Stimulated activated CD4-positive, alpha-beta T cell treated with anti-CD3 and anti-CD28 coated beads, Interleukin-1b, Interleukin-23, amount 100 ng/mL, for 4 hours (primary cell): ENCODE measurements around the gene FXYD1.
"Not testable (repeated sequence)": the region's sequence is repeated elsewhere in the genome, so short reads cannot be mapped to it uniquely, and the experiment has no call there.

Source experiments
- DNase-seq, 2 donors: peaks; one replicate each; pipeline ENCODE4 v3.0.0-alpha.2; 2020; ENCODE audit warnings: low read depth in 2 of 2

Gene FXYD1

DNA sequence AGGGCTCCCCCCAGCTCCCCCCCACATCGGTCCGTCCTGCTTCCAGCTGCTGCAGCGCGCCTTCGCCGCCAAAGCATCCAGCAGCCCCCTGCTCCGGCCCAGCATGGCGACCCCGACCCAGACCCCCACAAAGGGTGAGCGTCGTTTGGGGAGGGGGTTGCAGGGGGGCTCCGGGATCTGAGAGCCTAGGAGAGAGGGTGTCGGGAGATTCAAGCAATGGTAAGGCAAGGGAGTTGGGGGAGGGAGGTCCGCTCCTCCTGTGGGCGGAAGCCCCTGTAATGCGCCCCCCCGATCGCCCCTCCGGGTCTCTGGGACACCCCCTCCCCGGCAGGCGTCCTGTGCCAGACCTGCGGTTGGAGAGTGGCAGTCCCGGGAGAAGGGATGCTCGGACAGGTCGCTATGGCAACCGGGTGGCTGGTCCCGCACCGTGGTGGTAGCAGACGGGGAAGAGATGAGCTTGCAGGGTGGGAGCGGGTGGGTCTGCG lies 4.6 kb downstream of the FXYD1 start, which contains the start of gene FXYD7:
TSS of gene FXYD7 (plus strand) at position 25 of the 485 bp plus-strand sequence. CDS start at position 104, 79 bp downstream.
- DNase-seq, result no peak

GRCh38 chr19:35143818-35144217 lies 5.2 kb downstream of the FXYD1 start:
- DNase-seq, result no peak

DNA sequence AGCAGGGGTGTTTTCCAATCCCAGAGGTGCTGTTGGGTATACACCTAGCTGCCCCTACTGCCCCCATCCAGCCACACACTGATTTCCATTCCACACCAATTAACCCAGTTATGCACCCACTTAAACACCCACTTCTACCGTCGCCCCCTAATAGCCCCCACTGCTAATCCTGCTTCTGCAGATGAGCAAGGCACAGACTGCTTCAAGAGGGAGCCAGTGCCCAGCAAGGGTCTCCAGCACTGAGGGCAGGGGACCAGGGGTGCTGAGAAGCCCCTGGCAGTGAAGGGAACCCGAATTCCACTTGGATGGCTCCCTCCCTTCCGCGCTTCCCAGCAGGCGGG lies 5.6 kb downstream of the FXYD1 start:
- no peak for DNase-seq

DNA sequence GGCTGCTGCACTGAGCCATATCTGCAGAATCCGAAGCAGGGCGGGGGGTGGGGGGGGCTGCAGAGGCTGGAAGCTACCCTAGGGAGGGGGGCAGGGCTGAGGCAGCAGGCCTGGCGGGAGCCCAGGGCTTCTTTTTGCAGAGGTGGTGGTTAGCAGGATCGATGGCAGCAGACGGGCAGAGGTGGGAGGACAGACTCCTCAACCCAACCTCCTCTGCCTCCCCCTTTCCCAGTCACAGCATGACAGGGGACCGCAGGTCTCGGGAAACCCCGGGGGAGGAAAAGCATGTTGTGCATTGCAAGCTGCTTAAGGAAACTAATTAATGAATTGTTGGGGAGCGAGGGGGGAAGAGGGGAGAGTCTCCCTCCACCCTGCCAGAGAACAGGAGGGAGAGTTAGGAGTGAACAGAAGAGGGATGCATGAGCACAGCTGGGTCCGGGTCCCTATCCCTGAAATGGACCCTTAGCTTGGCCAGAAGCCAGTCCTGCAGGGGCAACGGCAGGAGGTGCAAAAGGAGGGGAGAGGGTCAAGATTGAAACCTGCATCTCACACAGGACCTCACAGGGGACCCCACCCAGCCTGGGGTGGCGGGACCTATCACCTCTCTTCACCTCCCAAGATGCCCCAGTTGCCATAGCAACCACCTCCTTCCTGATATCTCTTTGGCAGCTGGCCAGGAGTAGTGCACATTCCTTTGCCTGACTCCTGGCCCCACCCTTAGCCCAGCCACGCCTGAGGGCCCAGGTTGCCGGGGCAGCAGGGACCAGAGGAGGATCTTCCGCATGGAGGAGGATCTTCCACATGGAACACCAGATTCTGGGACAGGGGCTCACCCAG lies 6.2 kb downstream of the FXYD1 start:
- no peak for DNase-seq

GRCh38 chr19:35146746-35147459 lies 8.3 kb downstream of the FXYD1 start:
- DNase-seq, result no peak

DNA sequence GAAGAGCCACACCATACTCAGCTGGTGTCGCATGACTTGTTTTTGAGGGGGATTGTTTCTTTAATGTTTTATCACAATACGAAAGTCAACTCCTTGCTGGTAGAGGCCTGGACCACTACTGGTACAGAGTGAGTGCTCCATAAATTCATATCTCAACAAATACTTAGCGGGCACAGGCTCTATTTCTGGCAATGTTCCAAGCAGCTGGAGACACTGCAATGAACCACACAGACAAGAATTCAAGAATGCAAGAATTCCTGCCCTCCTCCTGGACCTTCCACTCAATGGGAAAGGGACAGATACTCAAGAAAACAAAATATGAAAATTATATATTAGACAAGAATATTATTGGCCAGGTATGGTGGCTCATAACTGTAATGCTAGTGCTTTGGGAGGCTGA lies 10.8 kb downstream of the FXYD1 start:
- DNase-seq, result no peak

- DNase-seq, result no peak
These were observed 11.8 kb downstream of the FXYD1 start for GRCh38 chr19:35150445-35150844.

DNA sequence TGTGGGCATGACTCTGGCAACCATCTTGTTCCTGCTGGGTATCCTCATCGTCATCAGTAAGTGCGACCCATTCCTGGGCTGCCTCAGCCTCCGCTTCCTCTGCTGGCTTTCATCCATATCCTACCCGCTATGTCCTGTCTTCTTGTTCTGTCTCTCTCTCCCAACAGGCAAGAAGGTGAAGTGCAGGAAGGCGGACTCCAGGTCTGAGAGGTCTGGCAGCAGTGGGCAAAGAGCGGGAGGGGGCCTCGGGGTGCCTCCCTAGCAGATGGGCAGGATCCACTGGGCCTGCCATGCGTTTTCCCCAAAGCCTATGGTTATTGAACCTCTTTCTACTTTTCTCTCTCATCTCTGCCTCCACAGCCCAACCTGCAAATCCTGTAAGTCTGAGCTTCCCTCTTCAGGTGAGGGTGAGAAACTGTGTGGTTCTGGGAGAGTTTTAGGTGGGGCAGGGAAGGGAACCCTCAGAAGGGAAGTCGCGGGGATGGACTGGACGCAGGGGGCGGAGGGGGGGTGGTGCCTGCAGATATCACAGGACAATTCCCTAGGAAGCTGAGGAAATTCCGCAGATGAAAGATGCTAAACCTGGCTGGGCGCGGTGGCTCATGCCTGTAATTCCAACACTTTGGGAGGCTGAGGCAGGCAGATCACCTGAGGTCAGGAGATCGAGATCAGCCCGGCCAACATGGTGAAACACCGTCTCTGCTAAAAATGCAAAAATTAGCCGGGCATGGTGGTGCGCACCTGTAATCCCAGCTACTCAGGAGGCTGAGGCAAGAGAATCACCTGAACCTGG lies 12.8 kb downstream of the FXYD1 start:
- DNase-seq, result no peak

DNA sequence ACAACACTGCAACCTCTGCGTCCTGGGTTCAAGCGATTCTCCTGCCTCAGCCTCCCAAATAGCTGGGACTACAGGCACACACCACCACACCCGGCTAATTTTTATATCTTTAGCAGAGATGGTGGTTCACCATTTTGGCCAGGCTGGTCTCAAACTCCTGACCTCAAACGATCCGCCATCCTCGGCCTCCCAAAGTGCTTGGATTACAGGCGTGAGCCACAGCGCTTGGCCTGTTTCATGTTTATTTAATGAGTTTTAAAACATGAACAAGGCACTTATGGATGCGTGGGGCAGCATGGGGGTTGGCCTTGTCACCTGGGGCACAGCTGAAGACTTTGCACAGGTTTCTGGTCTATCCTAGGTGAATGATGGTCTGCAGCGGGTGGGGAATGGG lies 14.5 kb downstream of the FXYD1 start:
- not testable (repeated sequence) for DNase-seq

DNA sequence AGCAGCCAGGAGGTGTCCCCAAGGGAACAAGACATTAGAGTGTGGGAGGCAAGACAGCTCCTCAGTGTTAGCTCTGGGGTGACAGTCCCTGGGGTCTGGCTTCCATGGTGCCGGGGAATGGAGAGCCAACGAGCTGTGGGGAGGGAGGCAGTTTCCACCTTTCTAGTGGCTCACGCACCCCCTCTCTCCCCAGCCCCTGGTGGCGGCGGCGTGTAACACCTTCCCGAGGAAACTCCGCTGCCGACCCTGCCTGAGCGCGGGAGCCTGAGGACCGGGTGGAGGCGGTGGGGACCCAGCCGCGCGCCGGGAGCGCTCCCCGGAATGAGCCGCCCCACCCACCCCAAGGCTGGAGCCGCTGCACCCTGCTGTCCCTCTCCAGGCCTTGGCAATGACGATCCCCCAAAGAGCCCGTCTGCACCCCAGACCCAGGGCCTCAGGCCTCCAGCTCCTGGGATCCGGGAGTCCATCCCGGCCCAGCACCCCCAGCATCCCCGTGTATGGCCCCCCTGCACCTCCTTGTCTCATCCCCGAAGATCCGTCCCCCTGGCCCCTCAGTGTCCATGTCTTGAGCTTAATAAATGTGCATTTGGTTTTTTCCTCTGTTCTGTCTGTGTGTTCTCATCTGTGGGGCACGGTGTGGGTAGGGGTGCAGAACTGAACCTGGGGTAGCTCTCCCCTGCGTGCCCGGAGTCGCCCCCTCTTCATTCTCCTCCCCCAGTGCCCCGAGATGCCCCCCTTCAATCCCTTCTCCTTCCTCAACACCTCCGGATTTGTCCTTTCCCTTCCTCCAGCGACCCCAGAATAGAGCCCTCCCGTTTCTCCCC lies 15.3 kb downstream of the FXYD1 start:
- peak; percentile 70 for DNase-seq

GRCh38 chr19:35154525-35155406 lies 16.1 kb downstream of the FXYD1 start, which contains the start of gene FXYD5:
TSS of gene FXYD5 (plus strand) at chr19:35154735. CDS start at chr19:35155551, 816 bp downstream.
- DNase-seq, result peak; percentile 75 to 78

DNA sequence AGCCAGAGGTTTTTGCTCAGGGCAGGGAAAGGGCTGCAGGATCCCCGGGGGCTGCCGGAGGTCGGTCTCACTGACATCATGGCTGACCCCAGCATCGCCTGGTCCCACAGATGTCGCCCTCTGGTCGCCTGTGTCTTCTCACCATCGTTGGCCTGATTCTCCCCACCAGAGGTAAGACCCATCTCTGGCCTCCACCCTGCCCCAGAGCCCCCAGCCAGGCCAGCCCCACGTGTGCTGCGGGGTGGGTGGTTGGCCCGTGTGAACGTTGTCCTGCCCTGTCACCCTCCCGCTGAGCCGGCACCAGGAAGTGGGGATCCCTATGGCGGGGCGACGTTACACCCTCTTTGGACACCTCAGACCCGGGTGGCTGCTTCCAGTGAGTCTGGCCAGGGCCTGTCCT lies 16.8 kb downstream of the FXYD1 start:
- peak in 1 of 2 donors; percentile 30 for DNase-seq

GRCh38 chr19:35155981-35156672 lies 17.5 kb downstream of the FXYD1 start:
- no peak for DNase-seq

DNA sequence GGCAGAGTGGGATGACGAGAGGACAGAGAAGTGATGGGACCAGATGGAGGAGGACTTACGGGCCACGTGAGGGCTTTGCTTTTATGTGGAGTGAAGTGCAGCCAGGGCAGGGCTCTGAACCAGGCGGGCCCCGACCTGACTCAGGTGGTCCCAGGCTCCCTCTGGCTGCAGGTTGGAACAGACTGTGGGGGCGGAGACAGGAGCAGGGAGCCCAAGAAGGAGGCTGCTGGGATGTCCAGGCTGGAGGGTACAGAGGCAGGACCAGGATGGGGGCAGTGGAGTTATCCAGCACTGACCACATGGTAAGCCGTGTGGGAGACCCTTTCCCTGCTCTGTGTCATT lies 18.0 kb downstream of the FXYD1 start:
- no peak for DNase-seq

DNA sequence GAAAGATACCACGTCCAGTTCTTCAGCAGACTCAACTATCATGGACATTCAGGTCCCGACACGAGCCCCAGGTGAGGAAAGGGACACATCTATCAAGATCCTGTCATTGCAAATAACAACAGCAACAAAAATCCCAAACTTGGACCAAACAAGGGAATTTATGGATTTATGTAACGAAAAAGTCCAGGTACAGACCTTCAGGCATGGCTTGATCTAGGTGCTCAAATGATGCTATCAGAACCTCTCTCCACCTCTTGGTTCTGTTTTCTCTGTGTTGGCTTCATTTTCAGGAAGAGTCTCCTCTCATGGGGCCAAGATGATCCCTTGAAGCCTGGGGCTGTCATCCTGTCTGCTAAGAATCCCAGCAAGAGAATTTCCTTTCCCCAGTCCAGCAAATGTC lies 18.8 kb downstream of the FXYD1 start:
- no peak for DNase-seq

- DNase-seq, result no peak
These were observed 21.0 kb downstream of the FXYD1 start for GRCh38 chr19:35159606-35160005.

DNA sequence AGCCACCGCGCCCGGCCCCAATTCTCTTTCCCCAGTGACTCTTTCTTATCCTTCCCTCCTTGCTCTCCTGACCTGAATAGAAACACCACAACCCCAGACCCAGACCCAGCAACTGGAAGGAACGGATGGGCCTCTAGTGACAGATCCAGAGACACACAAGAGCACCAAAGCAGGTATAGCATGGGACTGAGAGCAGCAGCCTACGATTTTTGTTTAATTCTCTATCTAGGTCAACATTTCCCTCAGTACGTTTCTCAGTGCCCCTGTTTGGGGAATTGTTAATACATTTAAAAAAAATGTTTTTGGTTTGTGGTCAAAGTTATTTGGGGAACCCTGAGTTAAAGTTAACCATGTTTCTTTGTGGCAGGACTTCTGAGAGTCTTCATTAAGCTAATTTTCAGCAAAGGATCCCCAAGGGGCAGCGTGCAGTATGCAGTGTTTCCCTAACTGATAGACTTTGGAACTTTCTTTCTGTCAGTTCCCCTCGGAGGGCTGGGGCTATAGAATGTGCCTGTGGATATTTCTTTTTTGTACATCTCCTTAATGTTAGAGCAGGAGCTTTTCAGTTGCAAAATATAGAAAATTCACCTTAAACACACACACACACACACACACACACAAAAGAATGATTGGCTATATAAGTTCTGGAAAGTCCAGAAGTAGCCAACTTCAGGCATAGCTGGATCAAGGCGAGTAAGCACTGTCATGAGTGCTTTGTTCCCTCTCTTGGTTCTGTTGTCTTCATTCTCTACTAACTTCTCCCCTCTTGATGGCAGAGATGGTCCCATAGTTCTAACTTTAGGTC lies 22.2 kb downstream of the FXYD1 start:
- DNase-seq, result no peak

- no peak for DNase-seq
These were observed 22.8 kb downstream of the FXYD1 start for GRCh38 chr19:35161434-35161743.
